ENCODE measurements around the gene ARHGEF11.

DNA sequence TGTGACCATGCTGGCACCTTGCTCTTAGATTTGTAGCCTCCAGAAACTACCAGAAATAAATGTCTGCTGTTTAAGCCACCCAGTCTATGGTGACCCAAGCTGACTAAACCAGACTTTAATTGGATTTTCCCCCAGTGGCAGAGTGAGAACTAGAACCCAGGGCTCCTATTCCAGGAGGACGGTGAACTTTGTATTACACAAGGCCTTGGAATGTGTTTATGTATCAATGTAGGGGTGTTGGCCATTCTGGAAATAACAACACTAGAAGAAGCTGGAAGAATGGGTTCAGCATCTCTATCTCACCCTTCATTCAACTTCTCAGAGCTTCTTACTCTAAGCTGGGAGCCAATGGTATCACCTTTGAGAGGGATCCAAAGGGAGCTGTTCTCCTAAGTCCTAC is 37.0 kb downstream of the ARHGEF11 start:
- TF ChIP-seq, protein P1, sequence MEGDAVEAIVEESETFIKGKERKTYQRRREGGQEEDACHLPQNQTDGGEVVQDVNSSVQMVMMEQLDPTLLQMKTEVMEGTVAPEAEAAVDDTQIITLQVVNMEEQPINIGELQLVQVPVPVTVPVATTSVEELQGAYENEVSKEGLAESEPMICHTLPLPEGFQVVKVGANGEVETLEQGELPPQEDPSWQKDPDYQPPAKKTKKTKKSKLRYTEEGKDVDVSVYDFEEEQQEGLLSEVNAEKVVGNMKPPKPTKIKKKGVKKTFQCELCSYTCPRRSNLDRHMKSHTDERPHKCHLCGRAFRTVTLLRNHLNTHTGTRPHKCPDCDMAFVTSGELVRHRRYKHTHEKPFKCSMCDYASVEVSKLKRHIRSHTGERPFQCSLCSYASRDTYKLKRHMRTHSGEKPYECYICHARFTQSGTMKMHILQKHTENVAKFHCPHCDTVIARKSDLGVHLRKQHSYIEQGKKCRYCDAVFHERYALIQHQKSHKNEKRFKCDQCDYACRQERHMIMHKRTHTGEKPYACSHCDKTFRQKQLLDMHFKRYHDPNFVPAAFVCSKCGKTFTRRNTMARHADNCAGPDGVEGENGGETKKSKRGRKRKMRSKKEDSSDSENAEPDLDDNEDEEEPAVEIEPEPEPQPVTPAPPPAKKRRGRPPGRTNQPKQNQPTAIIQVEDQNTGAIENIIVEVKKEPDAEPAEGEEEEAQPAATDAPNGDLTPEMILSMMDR (conservative IDR thresholded peaks at IDR 0.05; ENCODE audit: low read length) = no peak
- TF ChIP-seq EZH2phosphoT487 (IDR thresholded peaks at IDR 0.05; ENCODE audit: borderline replicate concordance) = no peak
